Transverse colon (tissue), 4 donors: ENCODE results near the gene VAPB. TPM values are rescaled to one million over a fixed set of nuclear protein-coding genes. Genes with fewer than 3 reads are reported as not detected.
A peak's percentile ranks its signal among the peaks of the same experiment; 100 is the strongest.

Experiments used
- DNase-seq: peaks from one replicate; pipeline ENCODE4 v3.0.0-alpha.2; 2019
- H3K27ac ChIP-seq, 4 donors: fragments of 200-600 bp; sonication (generic); 2 replicates each; pipeline ENCODE4 v1.5.1; 2016 to 2018; ENCODE audit warnings: inconsistent platforms in 4 of 4
- H3K27me3 ChIP-seq: fragments of 200-600 bp; sonication (generic); 2 replicates; pipeline ENCODE4 v1.5.1; 2017; ENCODE audit warnings: inconsistent platforms
- H3K36me3 ChIP-seq, 4 donors: fragments of 200-600 bp; sonication (generic); 2 replicates each; pipeline ENCODE4 v1.5.1; 2017 to 2019; ENCODE audit warnings: inconsistent platforms in 4 of 4
- H3K4me1 ChIP-seq, 4 donors: fragments of 200-600 bp; sonication (generic); 2 replicates each; pipeline ENCODE4 v1.5.1; 2017 to 2020; ENCODE audit warnings: inconsistent platforms in 4 of 4
- H3K4me3 ChIP-seq, 4 donors: fragments of 200-600 bp; sonication (generic); 1 replicate in 1 of 4; 2 replicates in 3 of 4; pipeline versions ENCODE4 v1.5.1 to v1.6.1; 2017 to 2019; ENCODE audit warnings: inconsistent platforms in 4 of 4
- H3K9me3 ChIP-seq, 2 donors: fragments of 200-600 bp; sonication (generic); 2 replicates each; pipeline ENCODE4 v1.5.1; 2017 to 2019; ENCODE audit warnings: inconsistent platforms in 2 of 2
- EP300 ChIP-seq: sonication (generic); formaldehyde crosslinking; IDR thresholded peaks from one replicate; pipeline ENCODE4 v1.6.1; 2017; ENCODE audit warnings: antibody characterized with exemption, low read depth
- POLR2A ChIP-seq: fragments of 450-650 bp; IDR thresholded peaks from one replicate; pipeline ENCODE4 v1.6.1; 2016; ENCODE audit warnings: antibody characterized with exemption, mild to moderate bottlenecking, moderate library complexity
- POLR2AphosphoS5 ChIP-seq, 3 donors: sonication (generic); formaldehyde crosslinking; IDR thresholded peaks; one replicate each; pipeline ENCODE4 v1.6.1; 2016; ENCODE audit warnings: antibody characterized with exemption in 3 of 3
- WGBS, 2 donors: methylation state at CpG; one replicate each; pipeline ENCODE4 v1.1.5; 2018; ENCODE audit warnings: low coverage in 1 of 2; 5-methylcytosine and 5-hydroxymethylcytosine counted together
- in situ Hi-C, 4 donors: fragments of 200-750 bp; cut with MboI; loops; one replicate each; pipeline versions ENCODE4 v1.15.0 to v1.15.1; 2017; ENCODE audit warnings: low sequenced_read_pairs in 3 of 4, low pct_ligation_motif_present in 1 of 4, low pct_unique_long_range_greater_than_20kb in 1 of 4
- intact Hi-C: fragments of 100-400 bp; cut with DNase I; formaldehyde crosslinking; loops from one replicate; pipeline ENCODE4 v1.15.1; 2023; ENCODE audit warnings: low total_unique reads
- total RNA-seq, 4 donors: library from RNA; depleted of rRNA; stranded (reverse); fragments of >200 nt; gene quantifications; one replicate each; pipeline ENCODE4 v1.1.0, GENCODE V29; 2016
- TF ChIP-seq, protein P1 (sequence below), 5 experiments: fragments of 200-600 bp in 3 of 5; fragments of 450-650 bp in 2 of 5; sonication (generic) in 3 of 5; IDR thresholded peaks; 1 replicate in 2 of 5; 2 replicates in 3 of 5; pipeline ENCODE4 v1.5.1; 2016 to 2017; ENCODE audit warnings: antibody characterized with exemption in 5 of 5, inconsistent platforms in 3 of 5, mild to moderate bottlenecking in 2 of 5, moderate library complexity in 1 of 5

The VAPB gene
- total RNA-seq, 4 donors from 2014 or later = 11.6 to 44.8 (median 28.0) TPM

DNA sequence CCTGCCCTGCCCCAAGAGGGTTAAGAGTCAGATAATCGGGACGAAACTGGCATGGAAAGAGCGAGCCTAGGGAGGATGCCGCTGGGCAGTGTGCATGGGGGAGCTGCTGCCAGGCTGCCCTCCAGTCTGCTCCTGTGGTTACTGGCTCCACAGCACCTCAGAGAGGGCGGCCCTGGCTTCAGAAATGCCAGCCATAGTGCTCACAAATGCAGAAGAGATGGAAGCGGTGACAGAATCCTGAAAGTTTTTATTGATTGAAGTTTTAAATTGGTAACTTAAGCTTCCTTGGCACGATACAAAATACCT, 57.9 kb downstream of the VAPB start:
- intact Hi-C loops = loop anchor here (10.0 kb wide), 1 partner anchor 132 kb away; no protein-coding TSS in a partner anchor
- no peak for DNase-seq
- 86 to 93% methylated on average over 7 of the region's 7 CpGs for WGBS, 2 donors
- Histone ChIP-seq H3K9me3 (no peaks in the 10 kb centered on the region), H3K4me3 (no peak overlapping the region), H3K27ac (no peak overlapping the region), H3K36me3 (peaks cover 0 to 8% (median 4%) of the 10 kb centered on the region in 4 donors), H3K27me3 (no peaks in the 10 kb centered on the region), H3K4me1 (peaks cover 0 to 17% (median 2%) of the 10 kb centered on the region in 4 donors)
- in situ Hi-C loops = loop anchor here in 2 of 4 donors (10.0 kb wide), 2 partner anchors 202 to 212 kb away; no protein-coding TSS in a partner anchor
- TF ChIP-seq EP300 (no peak), POLR2AphosphoS5 (IDR thresholded peaks at IDR 0.05) (no peak), POLR2A (no peak)
- TF ChIP-seq, protein P1, sequence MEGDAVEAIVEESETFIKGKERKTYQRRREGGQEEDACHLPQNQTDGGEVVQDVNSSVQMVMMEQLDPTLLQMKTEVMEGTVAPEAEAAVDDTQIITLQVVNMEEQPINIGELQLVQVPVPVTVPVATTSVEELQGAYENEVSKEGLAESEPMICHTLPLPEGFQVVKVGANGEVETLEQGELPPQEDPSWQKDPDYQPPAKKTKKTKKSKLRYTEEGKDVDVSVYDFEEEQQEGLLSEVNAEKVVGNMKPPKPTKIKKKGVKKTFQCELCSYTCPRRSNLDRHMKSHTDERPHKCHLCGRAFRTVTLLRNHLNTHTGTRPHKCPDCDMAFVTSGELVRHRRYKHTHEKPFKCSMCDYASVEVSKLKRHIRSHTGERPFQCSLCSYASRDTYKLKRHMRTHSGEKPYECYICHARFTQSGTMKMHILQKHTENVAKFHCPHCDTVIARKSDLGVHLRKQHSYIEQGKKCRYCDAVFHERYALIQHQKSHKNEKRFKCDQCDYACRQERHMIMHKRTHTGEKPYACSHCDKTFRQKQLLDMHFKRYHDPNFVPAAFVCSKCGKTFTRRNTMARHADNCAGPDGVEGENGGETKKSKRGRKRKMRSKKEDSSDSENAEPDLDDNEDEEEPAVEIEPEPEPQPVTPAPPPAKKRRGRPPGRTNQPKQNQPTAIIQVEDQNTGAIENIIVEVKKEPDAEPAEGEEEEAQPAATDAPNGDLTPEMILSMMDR (IDR thresholded peaks at IDR 0.05) = no peak

- no peak overlapping the region for H3K27ac ChIP-seq
- peaks cover 0 to 8% (median 4%) of the 10 kb centered on the region in 4 donors for H3K36me3 ChIP-seq
- peaks cover 0 to 17% (median 2%) of the 10 kb centered on the region in 4 donors for H3K4me1 ChIP-seq
- TF ChIP-seq POLR2A = no peak
- no peak for TF ChIP-seq EP300
- TF ChIP-seq, protein P1 (IDR thresholded peaks at IDR 0.05) = peak; percentile 50 to 70 (median 62)
- 68 to 74% methylated on average over 4 to 10 of the region's 10 CpGs for WGBS, 2 donors
- no peak overlapping the region for H3K4me3 ChIP-seq
- intact Hi-C loops (loop anchor here (2.0 to 10.0 kb wide), 2 partner anchors 133 to 211 kb away; no protein-coding TSS in a partner anchor), in situ Hi-C loops (loop anchor here in 2 of 4 donors (10.0 kb wide), 2 partner anchors 203 to 213 kb away; no protein-coding TSS in a partner anchor)
- no peaks in the 10 kb centered on the region for H3K9me3 ChIP-seq
- DNase-seq = peak; percentile 55
- no peaks in the 10 kb centered on the region for H3K27me3 ChIP-seq
These were observed 58.7 kb downstream of the VAPB start for GRCh38 chr20:58447511-58448391.

DNA sequence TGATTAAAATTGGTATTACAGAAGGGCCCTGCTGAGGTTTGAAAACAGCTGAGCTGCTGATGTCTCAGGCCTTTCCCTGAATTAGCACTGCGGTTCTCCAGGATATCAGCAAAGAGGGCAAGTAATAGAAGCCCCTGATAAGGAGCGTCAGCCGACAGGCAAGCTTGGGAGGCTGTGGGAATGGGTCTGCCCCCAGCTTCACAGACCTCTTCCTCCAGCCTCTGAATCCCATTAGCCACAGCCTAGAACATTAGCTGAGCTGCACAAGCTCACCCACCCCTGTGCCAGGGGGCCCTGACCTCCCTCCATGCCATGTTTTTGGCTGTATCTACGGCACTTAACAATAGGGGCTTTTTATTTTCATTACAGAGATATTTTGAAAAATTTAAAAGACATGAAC, 59.9 kb downstream of the VAPB start:
- Histone ChIP-seq H3K36me3 (peaks cover 0 to 7% (median 3%) of the 10 kb centered on the region in 4 donors), H3K4me3 (no peak overlapping the region), H3K9me3 (no peaks in the 10 kb centered on the region), H3K4me1 (peaks cover 0 to 17% (median 2%) of the 10 kb centered on the region in 4 donors), H3K27me3 (no peaks in the 10 kb centered on the region), H3K27ac (no peak overlapping the region)
- DNase-seq = no peak
- TF ChIP-seq, protein P1 (IDR thresholded peaks at IDR 0.05) = no peak
- TF ChIP-seq POLR2AphosphoS5 (IDR thresholded peaks at IDR 0.05) (no peak), POLR2A (no peak), EP300 (no peak)
- intact Hi-C loops (loop anchor here (2.0 to 10.0 kb wide), 2 partner anchors 134 to 212 kb away; no protein-coding TSS in a partner anchor), in situ Hi-C loops (loop anchor here in 2 of 4 donors (10.0 kb wide), 2 partner anchors 204 to 214 kb away; no protein-coding TSS in a partner anchor)
- WGBS, 2 donors = 63 to 92% methylated on average over 2 to 4 of the region's 4 CpGs

DNA sequence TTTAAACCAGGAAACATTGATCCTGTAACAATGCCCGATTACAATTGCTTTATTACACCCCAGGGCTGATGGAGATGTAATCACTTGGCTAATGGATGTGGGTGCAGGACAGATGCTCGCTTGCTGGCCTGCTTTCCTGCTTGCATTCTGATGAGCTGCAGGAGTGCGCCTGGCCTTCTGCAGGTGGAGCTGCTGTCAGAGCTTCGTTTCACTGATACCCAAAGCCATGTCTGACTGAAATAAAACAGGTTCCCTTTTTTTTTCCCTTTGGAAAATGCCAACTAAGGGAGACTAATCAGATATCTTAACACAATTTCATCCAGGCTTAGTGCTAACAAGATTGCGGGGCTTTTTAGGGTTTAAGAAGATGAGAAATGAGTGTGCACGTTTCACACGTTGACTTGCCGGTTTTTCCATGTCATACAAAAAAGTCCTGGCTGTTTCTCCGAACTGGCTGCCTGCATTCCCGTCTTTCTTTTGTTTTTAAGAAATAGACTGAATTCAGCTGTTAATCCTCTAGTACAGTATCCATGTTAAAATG, 60.7 kb downstream of the VAPB start:
- H3K4me1 ChIP-seq = peaks cover 0 to 17% (median 2%) of the 10 kb centered on the region in 4 donors
- no peak overlapping the region for H3K4me3 ChIP-seq
- H3K27ac ChIP-seq = no peak overlapping the region
- TF ChIP-seq POLR2AphosphoS5 (IDR thresholded peaks at IDR 0.05) (no peak), EP300 (no peak), POLR2A (no peak)
- TF ChIP-seq, protein P1 (IDR thresholded peaks at IDR 0.05) = no peak
- intact Hi-C loops = loop anchor here (1.0 to 10.0 kb wide), 3 partner anchors 20 to 213 kb away; no protein-coding TSS in a partner anchor
- in situ Hi-C loops = loop anchor here in 2 of 4 donors (10.0 kb wide), 2 partner anchors 205 to 215 kb away; no protein-coding TSS in a partner anchor
- DNase-seq = no peak
- no peaks in the 10 kb centered on the region for H3K27me3 ChIP-seq
- H3K9me3 ChIP-seq = no peaks in the 10 kb centered on the region
- WGBS, 2 donors = 52 to 54% methylated on average over 4 to 10 of the region's 10 CpGs
- peaks cover 0 to under 1% (median 0%) of the 10 kb centered on the region in 4 donors for H3K36me3 ChIP-seq
